A673 (cell line): ENCODE measurements around the gene ZBTB20.

Source experiments
- EZH2 ChIP-seq: fragments of 200-600 bp; sonication (generic); IDR thresholded peaks from 2 replicates; pipeline ENCODE4 v1.6.1; 2017; ENCODE audit warnings: borderline replicate concordance, low read depth, mild to moderate bottlenecking, mixed read lengths, antibody characterized with exemption, low read length; ENCODE audit not compliant: poor library complexity, severe bottlenecking
- TF ChIP-seq, protein P1 (sequence below): fragments of 300-800, 200-600 bp; sonication (generic); conservative IDR thresholded peaks from 2 replicates; pipeline ENCODE4 v1.5.1; 2017; ENCODE audit warnings: low read depth, mild to moderate bottlenecking, antibody characterized with exemption, low read length, moderate library complexity, mixed read lengths

DNA sequence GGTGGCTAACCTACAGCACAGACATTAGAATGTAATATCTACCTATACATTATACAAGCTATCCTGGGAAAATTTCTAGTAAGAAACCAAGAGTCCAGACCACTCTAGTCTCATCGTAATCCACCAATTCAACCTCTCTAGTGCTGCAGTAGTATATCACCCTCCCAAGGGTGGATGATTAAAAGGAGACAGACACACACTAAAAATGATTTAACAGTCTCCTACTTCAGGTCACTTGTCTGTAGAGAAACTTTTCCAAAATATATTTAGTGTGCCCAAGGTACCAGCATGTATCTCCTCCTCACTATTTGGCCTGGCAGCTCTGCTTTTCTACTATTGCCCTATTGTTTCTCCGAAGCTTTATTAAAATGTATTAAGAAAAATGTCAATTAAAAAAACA, 45.0 kb downstream of the ZBTB20 start:
- TF ChIP-seq, protein P1, sequence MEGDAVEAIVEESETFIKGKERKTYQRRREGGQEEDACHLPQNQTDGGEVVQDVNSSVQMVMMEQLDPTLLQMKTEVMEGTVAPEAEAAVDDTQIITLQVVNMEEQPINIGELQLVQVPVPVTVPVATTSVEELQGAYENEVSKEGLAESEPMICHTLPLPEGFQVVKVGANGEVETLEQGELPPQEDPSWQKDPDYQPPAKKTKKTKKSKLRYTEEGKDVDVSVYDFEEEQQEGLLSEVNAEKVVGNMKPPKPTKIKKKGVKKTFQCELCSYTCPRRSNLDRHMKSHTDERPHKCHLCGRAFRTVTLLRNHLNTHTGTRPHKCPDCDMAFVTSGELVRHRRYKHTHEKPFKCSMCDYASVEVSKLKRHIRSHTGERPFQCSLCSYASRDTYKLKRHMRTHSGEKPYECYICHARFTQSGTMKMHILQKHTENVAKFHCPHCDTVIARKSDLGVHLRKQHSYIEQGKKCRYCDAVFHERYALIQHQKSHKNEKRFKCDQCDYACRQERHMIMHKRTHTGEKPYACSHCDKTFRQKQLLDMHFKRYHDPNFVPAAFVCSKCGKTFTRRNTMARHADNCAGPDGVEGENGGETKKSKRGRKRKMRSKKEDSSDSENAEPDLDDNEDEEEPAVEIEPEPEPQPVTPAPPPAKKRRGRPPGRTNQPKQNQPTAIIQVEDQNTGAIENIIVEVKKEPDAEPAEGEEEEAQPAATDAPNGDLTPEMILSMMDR, result no peak
- TF ChIP-seq EZH2, result no peak
